ENCODE data around the gene GRIK5.
"Not testable (repeated sequence)": the region's sequence is repeated elsewhere in the genome, so short reads cannot be mapped to it uniquely, and the experiment has no call there.

GRIK5 gene

GRCh38 chr19:42017040-42017439 lies 53.0 kb downstream of the GRIK5 start:
- no peak for DNase-seq (ENCODE audit: low read depth in 2 of 2)

GRCh38 chr19:42012747-42013146 lies 57.3 kb downstream of the GRIK5 start:
- DNase-seq (ENCODE audit: low read depth in 2 of 2), result not testable (repeated sequence)

DNA sequence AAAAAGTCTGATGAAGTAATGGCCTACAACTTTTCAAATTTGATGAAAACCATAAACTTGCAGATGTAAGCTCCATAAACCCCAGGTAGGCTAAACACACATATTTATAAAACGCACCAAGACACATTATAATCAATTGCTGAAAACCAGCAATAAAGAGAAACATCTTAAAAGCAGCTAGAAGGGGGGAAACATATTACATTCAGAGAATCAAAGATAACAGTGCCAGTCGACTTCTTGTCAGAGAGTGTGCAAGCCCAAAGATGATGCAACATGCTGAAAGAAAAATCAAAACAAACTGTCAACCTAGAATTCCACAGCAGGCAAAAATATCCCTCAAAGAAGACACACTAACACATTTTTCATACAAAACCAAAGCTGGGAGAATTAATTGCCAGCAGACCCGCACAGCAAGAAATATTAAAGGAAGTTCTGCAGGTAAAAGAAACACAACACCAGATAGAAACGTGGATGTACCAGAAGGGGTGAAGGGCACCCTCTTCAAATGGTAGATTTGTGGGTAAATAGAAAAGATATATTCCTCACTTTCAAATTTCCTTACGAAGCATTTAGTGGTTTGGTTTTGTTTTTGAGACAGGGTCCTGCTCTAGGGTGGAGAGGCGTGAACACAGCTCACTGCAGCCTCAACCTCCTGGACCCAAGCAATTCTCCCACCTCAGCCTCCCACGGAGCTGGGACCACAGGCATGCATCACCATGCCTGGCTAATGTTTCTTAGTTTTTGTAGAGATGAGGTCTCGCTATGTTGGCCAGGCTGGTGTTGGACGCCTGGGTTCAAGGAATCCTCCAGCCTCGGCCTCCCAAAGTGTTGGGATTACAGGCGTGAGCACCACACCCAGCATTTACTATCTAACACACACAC lies 59.5 kb downstream of the GRIK5 start:
- DNase-seq (ENCODE audit: low read depth in 2 of 2), result no peak

- no peak for DNase-seq (ENCODE audit: low read depth in 2 of 2)
Measured at GRCh38 chr19:42006569-42006968, 63.4 kb downstream of the GRIK5 start.

DNA sequence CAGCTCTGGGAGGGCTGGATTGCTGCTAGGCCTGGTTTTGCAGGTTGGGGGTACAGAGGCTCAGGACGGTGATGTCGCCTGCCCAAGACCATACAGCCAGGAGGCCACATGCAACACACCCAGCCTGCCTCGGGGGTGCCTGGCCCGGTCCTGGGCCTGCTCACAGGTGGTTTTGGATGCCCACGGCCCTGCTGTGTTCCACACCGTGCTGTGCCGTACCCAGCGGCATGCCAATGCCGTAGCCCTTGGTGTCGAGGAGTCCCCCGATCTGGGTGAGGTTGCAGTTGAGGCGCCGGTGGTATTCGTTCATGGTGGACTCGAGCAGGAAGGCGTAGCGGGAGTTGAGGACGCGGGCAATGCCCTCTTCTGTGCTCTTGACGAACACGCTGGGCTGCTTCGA lies 64.5 kb downstream of the GRIK5 start:
- no peak for DNase-seq (ENCODE audit: low read depth in 2 of 2)

- DNase-seq (ENCODE audit: low read depth in 2 of 2), result no peak
Measured at GRCh38 chr19:42003506-42004294, 66.3 kb downstream of the GRIK5 start.

DNA sequence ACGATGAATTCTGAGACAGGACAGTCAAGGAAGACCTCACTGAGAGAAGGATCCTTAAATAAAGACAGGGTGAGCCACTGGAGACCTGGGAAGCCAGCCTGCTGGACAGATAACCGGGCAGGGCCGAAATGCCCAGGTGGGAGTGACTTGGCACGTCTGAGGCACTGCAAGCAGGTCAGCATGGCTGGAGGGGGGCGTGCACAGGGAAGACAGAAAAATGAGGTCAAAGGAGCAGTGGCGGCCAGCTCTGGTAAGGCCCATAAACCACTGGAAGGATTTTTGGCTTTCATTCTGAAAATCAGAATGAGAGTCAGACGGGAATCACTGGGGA lies 70.2 kb downstream of the GRIK5 start:
- DNase-seq (ENCODE audit: low read depth in 2 of 2), result no peak

DNA sequence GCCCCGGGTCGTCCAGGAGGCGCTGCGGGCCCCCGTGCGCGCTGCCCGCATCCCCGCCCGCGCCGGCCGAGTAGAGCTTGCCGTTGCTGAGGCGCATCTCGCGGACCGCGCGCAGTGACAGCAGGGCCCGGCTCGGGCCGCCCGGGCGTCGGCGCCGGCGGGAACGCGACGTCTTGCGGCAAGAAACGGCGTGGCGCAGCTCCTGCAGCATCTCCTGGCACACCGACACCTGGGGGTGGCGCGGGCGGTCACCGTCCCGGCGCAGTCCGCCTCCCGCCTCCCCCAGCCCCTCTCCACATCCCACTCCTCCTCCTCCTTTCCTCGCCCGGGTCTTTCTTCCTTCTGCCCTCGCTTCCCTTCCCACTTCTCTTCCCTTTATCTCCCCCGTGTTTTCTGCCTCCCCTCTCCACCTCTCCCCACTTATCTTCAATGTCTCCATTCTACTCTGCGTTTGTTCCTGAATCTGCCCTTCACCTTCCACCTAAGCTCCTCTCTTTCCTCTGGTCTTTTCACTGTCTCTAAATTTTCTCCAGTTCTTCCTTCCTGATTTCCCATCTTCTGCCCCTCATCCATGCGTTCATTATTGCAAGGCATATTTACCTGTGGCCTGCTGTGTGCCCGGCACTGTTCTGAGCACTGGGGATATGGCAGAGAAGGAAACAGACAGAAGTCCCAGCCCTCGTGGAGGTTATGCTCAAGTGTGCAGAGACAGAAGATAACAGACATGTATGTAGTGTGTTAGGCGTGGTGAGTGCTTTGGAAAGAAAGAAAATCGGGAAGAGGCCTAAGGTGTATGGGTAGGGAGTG lies 70.7 kb downstream of the GRIK5 start:
- no peak for DNase-seq (ENCODE audit: low read depth in 2 of 2)

DNA sequence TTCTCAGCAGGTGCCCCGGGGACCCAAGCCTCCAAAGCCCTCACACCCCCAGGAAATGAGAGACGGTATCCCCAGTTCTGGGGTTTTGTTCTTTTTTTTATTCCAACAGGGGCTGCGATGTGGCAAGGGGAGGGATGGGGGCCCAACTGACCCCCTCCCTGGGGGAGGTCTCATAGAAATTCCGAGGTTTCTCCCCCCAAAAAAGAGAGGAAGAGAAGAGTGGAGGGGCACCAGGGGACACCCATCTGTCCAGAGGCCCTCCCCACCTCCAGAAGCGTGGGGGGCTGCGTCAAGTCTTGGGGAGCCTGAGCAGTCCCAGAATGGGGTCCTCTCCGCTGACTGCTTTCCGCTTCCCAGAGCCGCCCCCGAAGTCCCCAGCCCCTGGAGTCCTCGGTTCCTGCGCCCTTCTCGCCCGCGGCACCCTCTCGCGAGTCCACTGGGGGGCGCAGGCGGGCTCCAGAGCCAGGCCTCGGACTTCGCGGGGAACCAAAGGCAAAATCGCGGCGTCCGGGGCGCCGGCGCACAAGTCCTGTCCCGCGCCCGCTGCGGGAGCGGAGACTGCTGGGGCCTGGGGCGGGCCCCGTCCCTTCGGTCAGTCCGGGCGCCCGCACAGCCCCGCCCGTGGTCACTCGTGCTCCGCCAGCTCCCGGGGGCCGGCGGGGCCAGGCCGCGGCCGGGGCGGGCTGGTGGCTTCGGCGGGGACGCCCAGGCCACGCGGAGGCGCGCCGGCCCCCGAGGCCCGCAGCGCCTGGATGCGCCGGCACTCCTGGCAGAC lies 71.6 kb downstream of the GRIK5 start:
- no peak for DNase-seq (ENCODE audit: low read depth in 2 of 2)

- no peak for DNase-seq (ENCODE audit: low read depth in 2 of 2)
Measured at GRCh38 chr19:41997851-41998229, 72.2 kb downstream of the GRIK5 start.

DNA sequence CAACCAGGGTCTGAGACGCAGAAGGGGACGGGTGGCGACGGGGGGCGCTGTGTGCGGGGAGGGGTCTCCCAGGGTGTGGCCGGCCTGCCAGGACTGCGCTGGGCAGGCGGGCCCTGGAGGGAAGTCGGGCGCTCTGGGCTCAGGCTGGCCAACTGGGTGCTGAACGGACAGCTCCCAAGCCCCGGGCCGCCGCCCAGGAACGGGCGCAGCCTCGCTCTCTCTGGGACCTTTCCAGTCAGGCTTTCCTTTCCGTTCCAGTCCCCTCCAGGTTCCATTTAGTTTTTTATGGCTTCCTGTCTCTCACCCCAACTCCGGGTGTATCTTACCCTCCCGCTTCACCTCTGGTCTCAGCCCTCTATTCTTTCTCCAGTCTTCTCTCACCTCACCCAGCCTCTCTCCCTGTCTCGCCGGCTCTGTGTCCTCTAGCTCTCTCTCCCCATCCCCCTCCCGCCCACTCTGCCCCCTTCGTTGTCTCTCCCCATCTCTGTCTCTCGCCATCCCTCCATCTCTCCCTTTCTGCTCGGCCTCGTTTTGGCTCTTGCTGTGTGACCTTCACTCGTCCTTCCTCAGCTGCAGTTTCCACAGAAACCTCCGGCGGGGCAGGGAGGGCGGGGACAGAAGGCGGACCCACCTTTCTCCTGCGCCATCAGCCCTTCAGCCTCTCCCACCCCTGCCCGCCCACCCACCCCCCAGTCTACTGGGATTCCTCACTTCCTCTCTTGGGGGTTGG lies 72.7 kb downstream of the GRIK5 start:
- DNase-seq (ENCODE audit: low read depth in 2 of 2), result peak in 1 of 2 donors; percentile 22

- DNase-seq (ENCODE audit: low read depth in 2 of 2), result no peak
Measured at GRCh38 chr19:41995959-41996797, 73.8 kb downstream of the GRIK5 start.

- DNase-seq (ENCODE audit: low read depth in 2 of 2), result no peak
Measured at GRCh38 chr19:41994994-41995958, 74.7 kb downstream of the GRIK5 start.

- DNase-seq (ENCODE audit: low read depth in 2 of 2), result no peak
Measured at GRCh38 chr19:41994521-41994971, 75.5 kb downstream of the GRIK5 start.

DNA sequence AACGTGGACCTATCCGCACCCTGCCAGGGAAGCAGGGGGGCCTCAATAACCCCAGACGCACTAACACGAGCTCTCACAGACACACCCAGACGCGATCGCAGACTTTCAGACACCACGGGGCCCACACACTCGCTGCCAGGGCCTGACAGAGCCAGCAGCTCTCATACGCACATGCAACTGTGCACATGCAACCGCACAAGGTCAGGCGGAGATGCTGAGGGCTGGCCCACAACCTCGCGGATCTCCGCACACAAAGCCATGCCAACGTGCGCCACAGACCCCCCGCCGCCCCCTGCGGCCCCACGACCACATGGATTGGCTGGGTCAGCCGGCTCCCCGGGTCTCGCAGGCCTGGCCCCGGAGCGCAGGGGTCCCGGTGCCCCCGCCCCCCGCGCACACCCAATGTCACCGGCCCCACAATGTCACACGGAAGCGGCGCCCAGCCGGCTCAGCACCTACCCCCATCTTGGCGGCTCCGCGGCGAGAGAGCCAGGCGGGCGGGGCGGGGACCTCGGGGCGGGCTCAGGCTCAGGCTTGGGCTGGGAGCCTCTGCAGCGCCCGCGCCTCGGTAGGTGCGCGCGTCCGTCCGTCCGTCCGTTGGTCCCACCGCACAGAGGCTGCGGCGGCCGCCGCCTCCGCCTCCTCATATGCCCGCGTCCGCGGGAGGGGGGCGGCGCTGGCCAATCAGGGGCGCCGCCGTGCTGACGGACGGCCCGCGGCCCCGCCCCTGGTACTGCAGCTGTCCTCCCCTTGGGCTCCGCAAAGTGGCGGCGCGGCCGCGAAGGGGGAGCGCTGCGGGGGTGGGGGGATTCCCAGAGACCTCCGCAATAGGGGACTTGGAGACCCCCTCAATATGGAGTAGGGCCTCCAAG lies 76.2 kb downstream of the GRIK5 start, which contains the start of gene ATP1A3:
ATP1A3 (minus strand) TSS at position 619 of the 872 bp plus-strand sequence; CDS start at position 465, 154 bp downstream.
- peak in 1 of 2 donors; percentile 32 for DNase-seq (ENCODE audit: low read depth in 2 of 2)

GRCh38 chr19:41991925-41992569 lies 78.0 kb downstream of the GRIK5 start:
- DNase-seq (ENCODE audit: low read depth in 2 of 2), result not testable (repeated sequence)

DNA sequence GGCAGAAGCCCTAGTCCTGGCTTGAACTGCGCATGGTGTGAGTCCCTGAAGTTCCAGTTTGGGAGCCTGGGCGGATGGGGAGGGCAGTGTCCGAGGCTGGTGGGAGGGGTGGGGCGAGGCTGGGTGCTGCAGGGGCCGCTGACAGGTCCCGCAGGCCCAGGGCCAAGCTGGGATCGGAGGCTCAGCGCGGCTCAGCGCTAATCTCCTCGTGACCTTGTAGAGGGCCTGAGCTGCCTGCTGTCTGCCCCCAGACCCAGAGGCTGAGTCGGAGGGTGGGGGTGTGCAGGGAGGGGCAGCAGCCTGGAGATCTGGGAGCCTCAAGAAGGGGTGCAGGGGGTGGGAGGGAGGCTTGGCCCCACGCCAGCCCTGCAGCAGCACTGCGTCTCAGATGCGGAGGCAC lies 79.0 kb downstream of the GRIK5 start:
- DNase-seq (ENCODE audit: low read depth in 2 of 2), result no peak

Measured in stimulated activated CD4-positive, alpha-beta T cell treated with anti-CD3 and anti-CD28 coated beads, Interleukin-1b, Interleukin-23, amount 100 ng/mL, for 1 hour (primary cell).